NT2/D1 (cell line): ENCODE measurements around the gene PLEKHA5.

Source experiments
- SUZ12 ChIP-seq: IDR thresholded peaks from 2 replicates; pipeline ENCODE4 v1.6.1; 2011; ENCODE audit not compliant: insufficient read length, insufficient read depth; ENCODE audit errors: extremely low read depth
- YY1 ChIP-seq: IDR thresholded peaks from 2 replicates; pipeline ENCODE4 v1.6.1; 2011; ENCODE audit not compliant: insufficient read length, insufficient read depth

- TF ChIP-seq YY1 (no peak), SUZ12 (no peak)
These were observed 60.9 kb downstream of the PLEKHA5 start for GRCh38 chr12:19190292-19191031.
